ENCODE measurements around the gene PIP5K1B. TPM values are rescaled to one million over a fixed set of nuclear protein-coding genes. Genes with fewer than 3 reads are reported as not detected.

PIP5K1B gene
- polyA plus RNA-seq, 1 donor (not counting 4 experiments of a cell fraction or from before 2014, with no cell fraction given), result not detected

DNA sequence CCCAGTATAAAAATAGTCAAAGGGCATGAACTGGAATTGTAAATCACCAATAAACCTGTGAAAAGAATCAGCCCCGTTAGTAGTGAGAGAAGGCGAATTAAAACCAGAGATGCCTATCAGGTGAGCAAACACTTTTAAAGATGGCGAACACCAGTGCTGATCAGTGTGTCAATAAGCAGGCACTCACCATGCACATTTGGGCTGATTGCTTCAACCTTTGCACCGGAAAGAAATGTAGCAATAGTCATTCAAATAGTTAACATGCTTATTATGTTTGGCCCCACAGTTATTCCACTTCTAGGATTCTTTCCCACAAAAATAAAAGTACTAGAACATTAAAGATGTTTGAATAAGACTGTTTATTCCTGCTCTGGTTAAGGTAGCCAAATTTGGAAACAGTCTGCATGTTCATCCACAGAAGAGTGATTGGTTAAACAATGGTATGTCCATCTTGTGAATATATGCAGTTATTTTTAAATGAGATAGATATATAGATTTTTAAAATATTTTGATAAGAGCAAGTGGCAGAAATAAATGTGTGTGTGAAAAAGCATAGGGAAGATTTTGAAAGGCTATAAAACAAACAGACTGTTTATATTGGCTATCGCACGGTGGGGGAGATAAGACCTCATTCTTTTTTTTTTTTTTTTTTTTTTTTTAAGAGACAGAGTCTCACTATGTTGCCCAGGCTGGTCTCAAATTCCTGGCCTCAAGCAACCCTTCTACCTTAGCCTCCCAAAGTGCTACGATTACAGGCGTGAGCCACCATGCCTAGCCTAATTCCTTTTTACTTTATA, 112.2 kb downstream of the PIP5K1B start:
- no peaks in the 10 kb centered on the region for H4K20me1 ChIP-seq (ENCODE audit: control insufficient read depth, extremely low read depth, insufficient read depth, low read length)
- no peaks in the 10 kb centered on the region for H3K9me3 ChIP-seq (ENCODE audit: control insufficient read depth, low read depth, low read length)
- H3K27me3 ChIP-seq (ENCODE audit: control insufficient read depth, extremely low read depth, insufficient read depth, low read length), result no peaks in the 10 kb centered on the region
- no peak for FAIRE-seq
- H3K9ac ChIP-seq (ENCODE audit: control insufficient read depth, extremely low read depth, insufficient read depth, low read length), result no peak overlapping the region
- DNase-seq (ENCODE audit: low read depth, low spot score), result no peak
- H2AFZ ChIP-seq (ENCODE audit: control insufficient read depth, low read length), result no peak overlapping the region
- no peaks in the 10 kb centered on the region for H3K4me1 ChIP-seq (ENCODE audit: control insufficient read depth, extremely low read depth, insufficient read depth, low read length)
- H3K36me3 ChIP-seq (ENCODE audit: control insufficient read depth in 2 of 2, extremely low read depth in 1 of 2, insufficient read depth in 2 of 2, low read length in 2 of 2), result no peaks in the 10 kb centered on the region
- no peak overlapping the region for H3K27ac ChIP-seq (ENCODE audit: control insufficient read depth, insufficient read depth, low read length)
- dilution Hi-C loops (cut with MboI; ENCODE audit: extremely low pct_ligation_motif_present, low sequenced_read_pairs), result no loop called here
- no peak overlapping the region for H3K4me3 ChIP-seq (ENCODE audit: control insufficient read depth in 2 of 3, extremely low read depth in 1 of 3, insufficient read depth in 2 of 3, low read depth in 1 of 3, low read length in 3 of 3)
- H3K79me2 ChIP-seq (ENCODE audit: control insufficient read depth, insufficient read depth, low read length), result no peaks in the 10 kb centered on the region
- TF ChIP-seq CTCF (optimal IDR thresholded peaks at IDR 0.05 in 1 of 3, IDR thresholded peaks at IDR 0.05 in 1 of 3, conservative IDR thresholded peaks at IDR 0.05 in 1 of 3; ENCODE audit: extremely low read depth in 1 of 3, insufficient read depth in 2 of 3, low read length in 3 of 3), result no peak
- TF ChIP-seq EZH2 (IDR thresholded peaks at IDR 0.05; ENCODE audit: low read length), result no peak
- H3K4me2 ChIP-seq (ENCODE audit: control insufficient read depth, extremely low read depth, insufficient read depth, low read depth, low read length), result no peak overlapping the region
- no peaks in the 10 kb centered on the region for H3K9me1 ChIP-seq (ENCODE audit: control insufficient read depth, extremely low read depth, insufficient read depth, low read length)

GRCh38 chr9:68819065-68819464, 114.0 kb downstream of the PIP5K1B start:
- FAIRE-seq, result no peak

More at GRCh38 chr9:68819065-68819464, 114.0 kb downstream of the PIP5K1B start:
- dilution Hi-C loops (cut with MboI; ENCODE audit: extremely low pct_ligation_motif_present, low sequenced_read_pairs), result no loop called here
- H3K27ac ChIP-seq (ENCODE audit: control insufficient read depth, insufficient read depth, low read length), result no peak overlapping the region
- H4K20me1 ChIP-seq (ENCODE audit: control insufficient read depth, extremely low read depth, insufficient read depth, low read length), result no peaks in the 10 kb centered on the region
- no peak overlapping the region for H3K9ac ChIP-seq (ENCODE audit: control insufficient read depth, extremely low read depth, insufficient read depth, low read length)
- H3K79me2 ChIP-seq (ENCODE audit: control insufficient read depth, insufficient read depth, low read length), result no peaks in the 10 kb centered on the region
- no peaks in the 10 kb centered on the region for H3K27me3 ChIP-seq (ENCODE audit: control insufficient read depth, extremely low read depth, insufficient read depth, low read length)
- no peaks in the 10 kb centered on the region for H3K4me1 ChIP-seq (ENCODE audit: control insufficient read depth, extremely low read depth, insufficient read depth, low read length)
- TF ChIP-seq EZH2 (IDR thresholded peaks at IDR 0.05; ENCODE audit: low read length), result no peak
- TF ChIP-seq CTCF (optimal IDR thresholded peaks at IDR 0.05 in 1 of 3, IDR thresholded peaks at IDR 0.05 in 1 of 3, conservative IDR thresholded peaks at IDR 0.05 in 1 of 3; ENCODE audit: extremely low read depth in 1 of 3, insufficient read depth in 2 of 3, low read length in 3 of 3), result no peak
- H3K4me2 ChIP-seq (ENCODE audit: control insufficient read depth, extremely low read depth, insufficient read depth, low read depth, low read length), result no peak overlapping the region
- no peak for DNase-seq (ENCODE audit: low read depth, low spot score)
- H3K9me3 ChIP-seq (ENCODE audit: control insufficient read depth, low read depth, low read length), result no peaks in the 10 kb centered on the region
- no peak overlapping the region for H2AFZ ChIP-seq (ENCODE audit: control insufficient read depth, low read length)
- H3K9me1 ChIP-seq (ENCODE audit: control insufficient read depth, extremely low read depth, insufficient read depth, low read length), result no peaks in the 10 kb centered on the region
- H3K36me3 ChIP-seq (ENCODE audit: control insufficient read depth in 2 of 2, extremely low read depth in 1 of 2, insufficient read depth in 2 of 2, low read length in 2 of 2), result no peaks in the 10 kb centered on the region
- no peak overlapping the region for H3K4me3 ChIP-seq (ENCODE audit: control insufficient read depth in 2 of 3, extremely low read depth in 1 of 3, insufficient read depth in 2 of 3, low read depth in 1 of 3, low read length in 3 of 3)
